ENCODE results near the gene PDE1A.

Gene PDE1A

GRCh38 chr2:182366628-182367027, 60.2 kb downstream of the PDE1A start:
- DNase-seq (ENCODE audit: low read depth, low spot score): peak; percentile 59
- in situ Hi-C loops (cut with HindIII; ENCODE audit: low sequenced_read_pairs): no loop called here
- H3K4me3 ChIP-seq (ENCODE audit: low read depth, low read length): no peak overlapping the region
- no peak for TF ChIP-seq CTCF (IDR thresholded peaks at IDR 0.05; ENCODE audit: low read depth, low read length)

- DNase-seq (ENCODE audit: low read depth, low spot score): no peak
- in situ Hi-C loops (cut with HindIII; ENCODE audit: low sequenced_read_pairs): no loop called here
- H3K4me3 ChIP-seq (ENCODE audit: low read depth, low read length): no peak overlapping the region
- no peak for TF ChIP-seq CTCF (IDR thresholded peaks at IDR 0.05; ENCODE audit: low read depth, low read length)
Observed at GRCh38 chr2:182365855-182366254, 61.0 kb downstream of the PDE1A start.

- TF ChIP-seq CTCF (IDR thresholded peaks at IDR 0.05; ENCODE audit: low read depth, low read length): no peak
Observed at GRCh38 chr2:182361477-182361876, 65.4 kb downstream of the PDE1A start.

GRCh38 chr2:182360663-182361260, 66.1 kb downstream of the PDE1A start:
- in situ Hi-C loops (cut with HindIII; ENCODE audit: low sequenced_read_pairs): no loop called here
- DNase-seq (ENCODE audit: low read depth, low spot score): no peak
- no peak for TF ChIP-seq CTCF (IDR thresholded peaks at IDR 0.05; ENCODE audit: low read depth, low read length)
- H3K4me3 ChIP-seq (ENCODE audit: low read depth, low read length): no peak overlapping the region

More at GRCh38 chr2:182361477-182361876, 65.4 kb downstream of the PDE1A start:
- no peak overlapping the region for H3K4me3 ChIP-seq (ENCODE audit: low read depth, low read length)
- DNase-seq (ENCODE audit: low read depth, low spot score): no peak
- in situ Hi-C loops (cut with HindIII; ENCODE audit: low sequenced_read_pairs): no loop called here

- no peak for TF ChIP-seq CTCF (IDR thresholded peaks at IDR 0.05; ENCODE audit: low read depth, low read length)
- DNase-seq (ENCODE audit: low read depth, low spot score): no peak
- H3K4me3 ChIP-seq (ENCODE audit: low read depth, low read length): no peak overlapping the region
- in situ Hi-C loops (cut with HindIII; ENCODE audit: low sequenced_read_pairs): no loop called here
Observed at GRCh38 chr2:182359990-182360662, 66.7 kb downstream of the PDE1A start.

GRCh38 chr2:182359027-182359989, 67.5 kb downstream of the PDE1A start:
- no peak for TF ChIP-seq CTCF (IDR thresholded peaks at IDR 0.05; ENCODE audit: low read depth, low read length)
- no peak overlapping the region for H3K4me3 ChIP-seq (ENCODE audit: low read depth, low read length)
- in situ Hi-C loops (cut with HindIII; ENCODE audit: low sequenced_read_pairs): no loop called here
- DNase-seq (ENCODE audit: low read depth, low spot score): no peak

Data from astrocyte of the spinal cord (primary cell).